ENCODE measurements around the gene HOXD8.

HOXD8 gene

DNA sequence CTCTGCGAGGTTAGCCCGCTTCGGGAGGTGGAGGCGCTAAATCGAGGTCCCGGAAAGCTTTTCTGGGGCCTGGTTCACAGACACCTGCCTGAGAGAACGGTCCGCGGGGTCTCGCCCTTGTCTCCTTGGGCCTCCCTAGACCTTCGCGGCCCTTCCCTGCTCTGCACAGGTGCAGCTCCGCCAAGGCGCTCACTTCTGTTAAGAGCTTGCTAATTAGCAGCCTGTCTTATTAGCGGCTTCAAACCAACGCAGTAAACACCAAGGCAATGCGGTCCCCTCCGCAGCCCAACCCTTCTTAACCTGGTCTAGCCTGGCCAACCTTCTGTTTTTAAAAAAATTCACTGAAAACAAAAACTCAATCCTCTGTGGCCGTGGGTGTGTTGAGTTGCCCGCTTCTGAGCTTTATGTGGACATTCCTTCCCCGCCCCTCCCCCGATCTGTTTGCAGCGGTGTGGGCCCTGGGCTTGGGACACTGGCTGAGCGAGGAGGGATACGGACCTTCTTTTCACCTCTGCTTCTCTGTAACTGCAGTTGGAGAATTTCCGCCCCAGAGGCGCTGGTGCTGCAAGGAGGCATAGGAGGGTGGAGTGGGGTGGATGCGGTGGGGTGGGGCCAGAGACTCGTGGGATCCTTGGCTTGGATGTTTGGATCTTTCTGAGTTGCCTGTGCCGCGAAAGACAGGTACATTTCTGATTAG is 18.4 kb downstream of the HOXD8 start:
- no peak for DNase-seq

DNA sequence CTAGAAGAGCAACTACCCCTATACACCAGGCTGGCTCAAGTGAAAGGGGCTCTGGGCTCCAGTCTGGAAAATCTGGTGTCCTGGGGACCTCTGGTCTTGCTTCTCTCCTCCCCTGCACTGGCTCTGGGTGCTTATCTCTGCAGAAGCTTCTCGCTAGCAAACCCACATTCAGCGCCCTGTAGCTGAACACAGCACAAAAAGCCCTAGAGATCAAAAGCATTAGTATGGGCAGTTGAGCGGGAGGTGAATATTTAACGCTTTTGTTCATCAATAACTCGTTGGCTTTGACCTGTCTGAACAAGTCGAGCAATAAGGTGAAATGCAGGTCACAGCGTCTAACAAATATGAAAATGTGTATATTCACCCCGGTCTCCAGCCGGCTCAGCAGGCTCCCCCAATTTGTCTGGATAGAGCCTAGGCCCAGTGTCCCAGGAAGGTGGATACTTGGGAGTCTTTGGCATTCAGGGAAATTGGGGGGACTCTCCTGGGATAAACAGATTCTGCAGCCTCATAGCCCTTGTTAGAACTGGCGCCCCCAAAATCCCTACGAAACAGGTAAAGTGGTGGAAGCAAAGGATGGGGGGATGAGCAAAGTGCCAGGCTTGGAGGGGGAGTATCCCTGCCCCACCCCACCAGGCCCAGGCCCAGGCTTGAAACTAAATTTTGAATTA is 19.4 kb downstream of the HOXD8 start:
- no peak for DNase-seq

DNA sequence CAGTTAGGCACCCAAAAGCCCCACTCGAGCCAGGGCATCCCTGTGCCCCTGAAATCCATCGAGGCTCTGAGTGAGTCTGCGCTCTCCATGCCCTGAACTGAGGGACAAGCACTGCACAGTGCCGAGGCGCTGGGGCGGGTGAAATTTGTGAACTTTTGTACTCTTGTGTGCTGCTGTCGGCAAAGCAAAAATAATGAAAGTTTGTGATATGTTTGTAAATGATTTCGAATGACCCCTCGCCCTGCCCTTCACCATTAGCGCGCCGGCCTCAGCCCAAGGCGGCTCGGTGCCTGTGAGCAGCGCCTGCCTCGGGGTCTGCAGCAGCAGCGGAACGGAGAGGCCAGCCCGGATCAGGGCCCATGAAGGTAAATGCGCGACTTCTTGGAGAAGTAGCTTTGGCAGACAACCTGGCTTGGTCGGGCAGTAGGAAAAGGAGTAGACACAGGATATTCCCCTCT is 20.0 kb downstream of the HOXD8 start:
- no peak for DNase-seq

DNA sequence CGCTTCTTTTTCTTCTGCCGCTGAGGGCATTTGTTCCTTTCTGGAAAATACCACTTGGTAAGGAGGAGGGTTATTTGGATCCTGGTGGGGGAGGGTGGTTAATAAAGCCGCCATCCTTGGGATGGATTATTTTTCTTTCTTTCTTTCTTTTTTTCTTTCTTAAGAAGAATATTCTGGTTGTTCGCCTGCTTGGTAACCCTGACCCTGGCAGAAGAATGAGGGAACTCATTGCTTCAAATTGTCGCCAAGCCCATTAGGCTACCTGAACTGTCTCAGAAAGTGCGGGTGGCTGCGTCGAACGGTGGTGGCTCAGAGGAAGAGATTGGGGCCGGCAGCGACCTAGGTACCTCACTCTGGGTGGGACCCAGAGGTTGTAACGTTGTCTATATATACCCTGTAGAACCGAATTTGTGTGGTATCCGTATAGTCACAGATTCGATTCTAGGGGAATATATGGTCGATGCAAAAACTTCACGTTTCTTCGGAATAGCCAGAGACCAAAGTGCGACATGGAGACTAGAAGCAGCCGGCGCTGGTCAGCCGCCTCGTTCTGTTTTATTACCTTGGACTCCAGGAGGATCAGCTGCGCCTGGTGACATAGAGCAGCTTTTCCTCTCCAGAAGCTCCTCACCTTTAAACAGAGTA is 20.6 kb downstream of the HOXD8 start:
- no peak for DNase-seq

DNA sequence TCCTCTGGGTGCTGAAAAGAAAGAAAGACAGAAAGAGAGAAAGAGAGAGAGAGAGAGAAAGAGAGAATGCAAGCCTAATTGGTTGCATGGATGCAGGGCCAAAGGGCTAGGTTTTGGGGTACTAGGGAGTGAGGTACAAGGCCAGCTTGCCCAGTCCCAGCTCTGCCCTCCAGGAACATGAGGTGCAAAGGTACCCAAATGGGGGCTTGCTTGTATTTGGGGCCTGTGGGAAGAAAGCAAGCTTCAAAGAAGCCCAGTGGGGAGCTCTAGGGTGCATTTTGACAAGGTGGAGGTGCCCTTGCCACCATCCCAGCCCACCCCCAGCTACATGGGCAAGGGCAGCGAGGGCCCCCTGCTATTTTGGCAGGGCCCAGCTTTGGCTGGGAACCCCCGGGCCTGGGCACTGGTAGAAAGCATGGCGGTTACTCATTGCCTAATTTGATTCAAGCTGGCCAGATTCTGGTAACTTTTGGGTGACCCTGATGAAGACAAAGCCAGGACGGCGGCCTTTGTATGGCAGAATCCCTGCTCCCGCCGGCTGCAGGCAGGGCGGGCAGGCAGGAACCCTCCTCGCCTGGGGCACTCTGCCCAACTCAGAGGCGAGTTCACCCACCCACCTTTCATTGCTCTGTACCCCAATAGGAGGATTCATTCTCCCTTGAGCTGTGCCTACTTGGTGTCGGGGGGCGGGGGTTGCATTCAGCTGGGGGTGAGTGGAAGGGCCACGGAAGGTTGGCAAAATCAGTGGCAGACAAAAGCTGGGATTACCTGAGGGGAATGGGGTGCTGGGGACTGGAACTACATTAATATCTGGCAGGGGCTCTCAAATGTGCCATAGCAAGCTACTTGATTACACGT is 21.3 kb downstream of the HOXD8 start:
- no peak for DNase-seq

DNA sequence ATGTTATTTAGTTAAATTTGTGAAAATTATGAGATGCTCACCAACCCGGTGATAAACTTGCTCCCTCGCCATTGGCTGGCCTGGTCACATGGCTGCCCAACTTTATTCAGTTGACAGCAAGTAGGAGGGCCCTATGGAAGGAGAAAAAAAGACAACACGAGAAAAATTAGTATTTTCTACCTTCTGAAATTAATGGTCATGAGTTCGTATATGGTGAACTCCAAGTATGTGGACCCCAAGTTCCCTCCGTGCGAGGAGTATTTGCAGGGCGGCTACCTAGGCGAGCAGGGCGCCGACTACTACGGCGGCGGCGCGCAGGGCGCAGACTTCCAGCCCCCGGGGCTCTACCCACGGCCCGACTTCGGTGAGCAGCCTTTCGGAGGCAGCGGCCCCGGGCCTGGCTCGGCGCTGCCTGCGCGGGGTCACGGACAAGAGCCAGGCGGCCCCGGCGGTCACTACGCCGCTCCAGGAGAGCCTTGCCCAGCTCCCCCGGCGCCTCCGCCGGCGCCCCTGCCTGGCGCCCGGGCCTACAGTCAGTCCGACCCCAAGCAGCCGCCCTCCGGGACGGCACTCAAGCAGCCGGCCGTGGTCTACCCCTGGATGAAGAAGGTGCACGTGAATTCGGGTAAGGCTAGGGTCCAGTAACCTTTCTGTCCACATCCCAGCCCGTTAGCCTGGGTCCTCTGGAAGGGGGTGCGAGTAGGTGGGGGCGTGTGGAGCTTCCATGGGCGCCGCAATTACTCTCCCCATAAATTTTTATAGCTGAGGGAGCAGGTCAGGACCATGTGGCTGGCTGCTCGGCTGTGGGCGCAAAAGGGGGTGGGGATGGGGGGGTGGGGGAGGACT is 22.2 kb downstream of the HOXD8 start, which contains the start of gene HOXD4:
Gene HOXD4 (plus strand): TSS at position 109 of the 846 bp plus-strand sequence. CDS start 84 bp downstream, at position 193.
- DNase-seq = no peak

DNA sequence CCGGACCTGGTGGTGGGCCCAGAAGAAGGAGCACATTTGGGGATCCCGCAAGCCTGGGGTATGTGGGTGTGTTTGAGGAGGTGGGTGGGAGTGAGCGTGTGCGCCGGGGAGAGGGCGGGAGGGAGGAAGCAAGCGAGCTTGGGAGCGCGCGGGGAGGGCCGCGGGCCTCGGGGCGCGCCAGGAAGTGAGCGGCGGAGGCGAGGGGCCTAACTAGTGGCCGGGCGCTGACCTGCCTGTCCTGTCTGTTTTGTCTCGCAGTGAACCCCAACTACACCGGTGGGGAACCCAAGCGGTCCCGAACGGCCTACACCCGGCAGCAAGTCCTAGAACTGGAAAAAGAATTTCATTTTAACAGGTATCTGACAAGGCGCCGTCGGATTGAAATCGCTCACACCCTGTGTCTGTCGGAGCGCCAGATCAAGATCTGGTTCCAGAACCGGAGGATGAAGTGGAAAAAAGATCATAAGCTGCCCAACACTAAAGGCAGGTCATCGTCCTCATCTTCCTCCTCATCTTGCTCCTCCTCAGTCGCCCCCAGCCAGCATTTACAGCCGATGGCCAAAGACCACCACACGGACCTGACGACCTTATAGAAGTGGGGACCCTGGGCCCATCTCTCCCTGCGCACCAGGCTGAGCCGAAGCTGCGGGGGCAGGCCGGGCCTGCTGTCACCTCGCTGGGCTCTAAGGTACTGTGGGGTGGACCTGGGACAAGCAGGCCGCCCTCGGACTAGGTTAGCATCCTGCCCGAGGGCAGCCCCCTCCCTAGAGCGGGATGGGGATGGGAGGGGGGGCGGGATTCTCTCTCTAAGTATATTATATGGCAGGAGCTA is 23.1 kb downstream of the HOXD8 start:
- no peak for DNase-seq

DNA sequence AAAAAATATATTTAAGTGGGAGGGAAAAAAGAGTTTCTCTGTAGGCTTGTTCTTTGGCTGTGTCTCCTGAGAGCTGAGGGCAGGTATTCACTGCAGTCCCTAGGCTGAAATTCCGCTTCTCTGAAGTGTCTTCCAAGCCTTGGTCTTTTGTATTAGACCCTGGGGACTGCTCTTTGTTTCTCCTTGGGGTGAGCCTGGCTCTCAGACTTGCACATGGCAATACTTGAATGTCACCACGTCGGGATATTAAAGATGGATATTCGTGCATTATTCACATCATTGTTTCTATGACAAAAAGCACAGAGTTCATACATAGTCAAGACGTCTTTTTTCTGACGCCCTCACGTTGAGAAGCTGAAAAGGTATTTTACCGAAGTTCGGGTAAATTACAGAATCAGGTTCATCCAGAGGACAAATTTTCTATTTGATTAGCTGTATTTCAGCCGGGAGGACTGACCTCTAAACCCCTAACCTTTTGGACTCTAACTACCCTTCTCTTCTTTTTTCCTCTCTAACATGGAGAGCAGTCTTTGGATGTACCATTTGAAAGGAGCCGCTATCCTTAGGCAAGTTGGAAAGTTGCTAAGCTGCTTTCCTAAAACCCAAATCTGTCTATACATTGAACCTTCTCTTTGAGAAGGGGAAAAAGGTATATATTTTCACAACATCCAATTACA is 25.2 kb downstream of the HOXD8 start:
- DNase-seq = no peak

DNA sequence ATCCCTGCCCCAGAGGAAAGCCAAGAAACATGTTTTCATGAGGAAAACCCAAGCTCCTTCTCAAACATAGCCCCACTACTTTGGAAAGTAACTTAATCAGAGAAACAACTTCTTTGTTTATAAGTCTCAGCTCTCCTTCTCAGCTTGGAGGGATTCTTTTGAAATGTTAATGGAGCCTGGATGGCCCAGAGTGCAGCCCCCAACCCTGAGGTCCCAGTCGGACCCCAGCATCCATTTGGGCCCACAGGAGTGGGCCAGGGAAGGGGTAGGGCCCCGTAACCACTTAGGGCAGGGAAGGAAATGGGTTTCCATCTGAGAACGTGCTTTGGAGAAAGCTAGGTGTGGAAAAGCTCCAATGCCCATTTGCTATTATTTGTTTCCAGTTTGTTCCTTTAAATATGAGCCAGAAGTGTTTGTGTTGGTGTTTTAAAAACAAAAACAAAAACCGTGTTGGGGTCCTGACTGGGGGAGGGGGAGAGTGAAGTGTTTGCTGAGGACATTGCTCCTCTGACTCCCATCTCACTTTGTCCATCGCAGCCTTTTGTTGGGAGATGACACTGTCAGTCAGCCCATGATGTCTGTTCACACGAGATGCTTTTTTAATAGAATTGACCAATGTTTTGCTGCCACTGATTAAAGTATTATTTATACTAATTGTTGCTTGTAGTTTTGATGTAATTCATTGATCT is 26.0 kb downstream of the HOXD8 start:
- no peak for DNase-seq

DNA sequence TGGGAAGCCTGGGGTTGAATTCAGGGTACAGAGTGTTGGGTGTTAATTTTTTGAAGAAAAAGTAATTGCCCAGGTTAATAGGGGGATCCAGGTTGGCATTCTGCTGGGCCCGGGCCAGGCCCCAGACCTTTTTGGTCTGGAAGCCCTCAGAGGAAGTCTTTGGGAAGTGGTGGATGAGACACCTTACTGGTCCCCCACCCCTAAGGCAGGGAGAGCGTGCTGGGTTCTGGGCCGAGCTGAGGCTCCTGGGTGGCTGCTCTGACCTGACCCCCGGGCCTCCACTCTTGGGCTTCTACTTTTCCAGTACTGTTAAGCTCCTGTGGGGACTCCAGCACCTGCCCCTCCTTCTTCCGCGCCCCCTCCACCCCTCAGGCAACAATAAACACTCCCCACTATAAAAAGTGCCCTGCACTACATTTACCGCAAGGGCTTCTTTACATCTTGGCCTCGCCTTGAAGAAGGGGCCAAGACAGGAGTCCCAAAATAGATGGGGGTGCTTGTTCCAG is 26.8 kb downstream of the HOXD8 start:
- no peak for DNase-seq

DNA sequence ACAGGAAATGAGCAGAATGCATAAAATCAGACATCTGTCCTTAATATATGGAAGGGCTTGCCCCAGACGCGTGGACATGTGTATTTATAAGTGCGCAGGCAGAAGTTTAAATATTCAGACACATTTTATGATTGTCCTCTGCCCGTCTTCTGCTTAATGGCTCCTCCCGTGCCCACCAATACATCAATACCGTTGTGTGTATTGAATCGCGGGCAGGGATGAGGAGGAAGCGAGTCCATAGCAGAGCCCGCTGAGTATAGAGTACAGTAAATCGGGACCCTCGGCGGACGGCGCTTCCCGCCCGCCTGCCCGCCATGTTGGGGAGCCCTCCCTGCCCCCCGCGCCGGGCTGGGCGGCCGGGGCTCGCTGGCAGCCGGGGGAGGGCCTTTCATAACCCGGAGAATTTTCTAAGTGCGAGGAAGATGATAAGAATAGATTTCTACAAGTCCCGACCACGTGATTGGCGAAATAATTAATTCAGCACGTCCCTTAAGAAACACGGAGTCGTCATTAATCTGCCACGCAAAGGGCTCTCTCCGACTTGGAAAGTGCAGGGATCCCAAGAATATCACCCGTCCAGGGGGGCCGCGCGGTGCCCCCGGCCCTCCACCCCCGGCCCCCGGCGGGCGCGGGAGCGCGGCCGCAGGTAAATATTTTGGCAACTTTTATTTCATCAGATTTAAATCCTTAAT is 27.4 kb downstream of the HOXD8 start, which contains the start of gene HOXD3:
Gene HOXD3 (plus strand): TSS at position 501 of the 692 bp plus-strand sequence. CDS start 11,808 bp downstream, outside the sequence.
- DNase-seq = no peak

DNA sequence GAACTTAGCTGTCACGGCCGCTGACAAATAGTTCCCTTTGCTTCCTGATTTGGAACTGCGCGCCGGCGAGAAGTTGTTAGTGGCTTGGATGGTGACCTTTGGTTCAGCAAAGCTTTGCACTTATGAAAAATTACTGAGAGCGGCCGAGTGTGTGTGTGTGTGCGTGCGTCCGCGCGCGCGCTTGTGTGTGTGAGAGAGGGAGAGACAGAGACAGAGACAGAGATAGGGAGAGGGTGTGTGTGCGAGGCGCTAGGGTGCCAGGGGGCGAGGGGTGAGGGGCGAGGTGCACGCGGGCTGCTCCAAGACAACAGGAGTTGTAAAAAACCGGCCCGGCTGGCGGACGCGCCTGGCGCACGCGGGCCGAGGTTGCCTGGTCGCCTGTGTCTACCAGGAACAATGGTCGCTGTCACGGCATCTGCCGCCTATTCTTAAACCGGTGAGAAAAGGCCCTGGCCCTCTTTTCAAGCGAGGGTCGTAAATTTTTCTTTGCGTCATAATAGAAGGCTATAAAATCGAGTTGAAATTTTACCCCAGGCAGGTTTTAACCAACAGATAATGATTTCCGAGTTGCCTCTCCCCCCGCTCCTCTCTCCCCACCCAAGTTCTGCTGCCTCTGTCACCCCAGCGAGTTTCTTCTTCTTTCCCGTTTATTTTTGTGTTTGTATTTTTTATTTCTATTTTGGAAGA is 28.1 kb downstream of the HOXD8 start:
- peak in 1 of 5 experiments; percentile 27 for DNase-seq

DNA sequence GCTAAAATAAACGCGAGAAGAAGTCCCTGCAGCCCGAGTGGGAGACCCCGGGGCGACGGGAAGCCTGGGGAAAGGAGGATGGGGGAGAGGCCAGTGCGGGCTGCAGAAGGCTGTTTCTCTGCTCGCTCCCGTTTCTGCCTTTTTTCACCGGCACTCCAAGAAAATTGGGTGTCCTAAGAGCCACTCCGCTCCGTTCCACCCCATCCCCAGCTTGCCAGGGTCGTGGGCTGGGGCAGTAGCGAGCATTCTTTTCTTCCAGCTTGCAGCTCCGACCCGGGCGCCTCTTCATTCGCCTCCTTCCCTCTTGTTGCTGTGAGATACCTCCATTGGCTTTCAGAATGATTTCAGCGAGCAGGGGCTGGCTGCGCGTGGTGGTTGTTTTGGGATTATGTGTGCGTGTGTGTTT is 28.7 kb downstream of the HOXD8 start:
- no peak for DNase-seq

DNA sequence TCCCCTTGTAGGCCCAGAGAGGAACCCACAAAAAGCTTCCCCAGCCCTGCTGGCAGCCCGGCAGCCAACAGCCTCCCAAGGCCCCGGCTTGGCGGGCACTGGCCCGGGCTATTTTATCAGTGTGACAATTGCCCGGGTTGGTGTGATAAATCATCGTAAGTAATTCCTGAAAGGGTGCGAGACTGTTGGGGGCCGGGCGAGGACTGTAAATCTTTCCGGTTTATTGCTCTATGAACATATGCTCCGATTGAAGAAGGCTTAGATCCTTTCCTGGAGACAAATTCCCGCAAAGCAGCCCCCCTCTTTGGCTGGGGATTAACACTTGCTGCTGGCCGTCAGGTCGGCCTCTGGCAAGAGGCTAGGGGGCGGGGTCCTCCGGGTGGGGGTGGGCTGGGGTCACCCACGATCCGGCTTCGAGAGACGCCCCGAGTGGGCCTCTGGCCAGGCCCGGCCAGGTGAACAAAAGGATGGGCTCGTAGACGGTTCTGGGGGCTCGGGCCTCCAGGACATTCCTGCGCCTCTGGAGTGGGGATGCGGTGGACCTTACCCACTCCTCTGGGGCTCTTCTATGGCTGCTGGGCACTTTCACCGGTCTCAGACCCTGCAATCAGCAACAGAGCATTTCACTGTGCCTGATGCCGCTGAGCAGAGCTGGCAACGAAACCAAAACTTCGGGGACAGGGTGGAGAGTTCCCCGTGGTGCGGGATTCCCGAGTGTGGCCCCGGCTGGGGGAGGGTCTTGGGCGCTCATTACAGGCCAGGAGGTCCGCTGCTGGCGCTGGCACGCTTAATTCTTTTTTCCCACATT is 29.6 kb downstream of the HOXD8 start:
- DNase-seq = no peak

DNA sequence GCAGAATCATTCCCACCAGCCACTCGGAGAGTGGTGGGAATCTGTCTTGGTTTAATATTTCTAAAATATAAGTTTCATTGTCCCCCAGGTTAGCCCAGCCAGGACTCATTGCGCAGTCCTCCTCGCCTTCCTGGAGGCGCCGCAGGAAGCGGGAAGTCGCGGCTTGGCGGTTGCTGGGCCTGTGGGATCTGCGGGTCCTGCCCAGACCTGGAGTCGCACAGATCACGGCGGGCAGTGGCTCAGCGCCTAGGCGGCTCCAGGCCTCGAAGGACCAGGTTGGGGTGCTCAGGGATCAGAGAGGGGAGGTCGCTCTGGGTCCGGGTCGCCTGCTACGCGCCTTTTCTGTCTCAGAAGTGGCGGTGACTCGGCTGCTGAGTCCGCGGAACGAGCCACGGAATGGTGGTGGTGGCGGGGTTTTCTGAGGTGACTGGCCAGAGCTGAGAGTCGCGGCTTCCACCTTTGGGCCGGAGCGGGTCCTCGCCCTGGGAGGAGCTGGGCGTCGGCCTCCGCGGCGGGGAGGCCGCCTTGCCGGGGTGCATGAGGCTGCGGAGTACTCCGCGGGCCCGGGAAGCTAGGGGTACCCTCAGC is 30.3 kb downstream of the HOXD8 start:
- no peak for DNase-seq

DNA sequence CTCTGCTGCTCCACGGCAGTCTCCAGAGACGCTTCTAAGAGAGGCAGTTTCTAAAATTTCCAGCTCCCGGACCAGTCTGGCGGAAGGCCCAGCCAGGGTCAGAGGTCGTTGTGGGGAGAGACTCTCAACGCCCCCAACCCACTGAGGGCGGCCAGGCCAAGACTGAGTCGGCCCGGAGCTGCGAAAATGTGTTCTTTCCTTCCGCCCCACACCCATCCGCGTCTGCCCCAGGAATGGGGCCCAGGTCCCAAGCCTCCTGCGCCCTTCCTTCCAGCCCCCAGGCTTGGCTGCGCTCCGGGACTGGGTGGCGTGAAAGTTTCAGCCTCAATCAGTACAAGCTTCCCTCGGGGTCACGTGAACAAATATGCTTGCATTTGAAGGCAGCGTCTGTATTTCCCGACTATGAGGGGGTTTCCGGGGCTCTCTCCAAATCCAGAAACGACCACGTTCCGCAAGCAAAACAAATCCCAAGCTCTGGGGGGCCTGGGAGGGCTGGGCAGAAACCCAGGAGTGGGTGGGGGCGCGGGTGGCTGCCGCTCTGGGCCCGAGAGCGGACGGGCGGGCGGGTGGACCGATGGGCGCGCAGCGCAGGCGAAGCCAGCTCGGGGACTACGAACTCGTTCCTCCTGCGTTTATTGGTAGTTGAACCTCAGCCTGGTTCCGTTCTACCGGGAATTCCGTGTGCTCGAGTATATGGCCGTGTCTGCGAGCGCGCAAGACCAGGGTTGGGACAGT is 30.9 kb downstream of the HOXD8 start:
- DNase-seq = no peak
